IMR-90 (cell line): ENCODE measurements around the gene IVL. TPM values are rescaled to one million over a fixed set of nuclear protein-coding genes. Genes with fewer than 3 reads are reported as not detected.

Experiments
- ATAC-seq: fragments of 200-7000 bp; cut with Tn5 transposase; 2 replicates; pipeline ENCODE4 v1.9.1; 2020; ENCODE audit warnings: low read depth, mild to moderate bottlenecking, moderate library complexity
- BruUV-seq: library from RNA; stranded (reverse); fragments of 400-500 nt; replicated peaks from 2 replicates; lab custom pipeline; 2021; lab: Mats Ljungman, UMichigan
- CTCF ChIA-PET: fragments of 300-600 bp; formaldehyde crosslinking; extraction: SDS; loops from one replicate; lab custom pipeline; 2021; ENCODE audit warnings: antibody characterized with exemption; lab: Yijun Ruan, JAX
- POLR2A ChIA-PET: fragments of 300-600 bp; sonication (Branson Sonifier 250); formaldehyde crosslinking; loops from one replicate; lab custom pipeline; 2022; ENCODE audit warnings: antibody characterized with exemption; ENCODE audit not compliant: unreplicated experiment; lab: Charles Lee
- DNase-seq: peaks from one replicate; pipeline ENCODE4 v3.0.0; 2013
- H2AFZ ChIP-seq: replicated peaks from 2 replicates; pipeline ENCODE3; 2013; ENCODE audit warnings: low read length, mild to moderate bottlenecking; ENCODE audit not compliant: poor library complexity
- H2AK5ac ChIP-seq: 2 replicates; pipeline ENCODE4 v1.6.1; 2013; ENCODE audit warnings: low read depth, low read length, inconsistent platforms
- H2AK9ac ChIP-seq: replicated peaks from 2 replicates; pipeline ENCODE3; 2013; ENCODE audit warnings: mild to moderate bottlenecking, low read depth, low read length, moderate library complexity; ENCODE audit not compliant: poor library complexity
- H2BK120ac ChIP-seq: 2 replicates; pipeline ENCODE4 v1.6.1; 2013; ENCODE audit warnings: low read depth, low read length, inconsistent platforms
- H2BK15ac ChIP-seq: 3 replicates; pipeline ENCODE4 v1.6.1; 2013; ENCODE audit warnings: low read depth, low read length, inconsistent platforms
- H2BK20ac ChIP-seq: 2 replicates; pipeline ENCODE4 v1.6.1; 2013; ENCODE audit warnings: low read depth, mild to moderate bottlenecking, inconsistent platforms, low read length, moderate library complexity
- H2BK5ac ChIP-seq: 2 replicates; pipeline ENCODE4 v1.6.1; 2013; ENCODE audit warnings: mild to moderate bottlenecking, low read depth, low read length, inconsistent platforms; ENCODE audit not compliant: poor library complexity, severe bottlenecking
- H3K14ac ChIP-seq: replicated peaks from 2 replicates; pipeline ENCODE4 v1.6.1; 2013; ENCODE audit warnings: low read depth, low read length, inconsistent platforms
- H3K18ac ChIP-seq: 2 replicates; pipeline ENCODE4 v1.6.1; 2013; ENCODE audit warnings: low read depth, low read length, control low read depth
- H3K23ac ChIP-seq: 2 replicates; pipeline ENCODE4 v1.6.1; 2013; ENCODE audit warnings: low read depth, low read length, inconsistent platforms
- H3K27ac ChIP-seq: 2 replicates; pipeline ENCODE4 v1.5.1; 2013; ENCODE audit warnings: mild to moderate bottlenecking, control low read depth, low read length; ENCODE audit not compliant: insufficient read depth
- H3K27me3 ChIP-seq: 2 replicates; pipeline ENCODE4 v1.6.1; 2013; ENCODE audit warnings: low read length; ENCODE audit not compliant: control insufficient read depth, insufficient read depth
- H3K36me3 ChIP-seq: 2 replicates; pipeline ENCODE4 v1.6.1; 2013; ENCODE audit warnings: low read length, mixed read lengths; ENCODE audit not compliant: control insufficient read depth, insufficient read depth
- H3K4ac ChIP-seq: 2 replicates; pipeline ENCODE4 v1.6.1; 2013; ENCODE audit warnings: low read depth, low read length, inconsistent platforms
- H3K4me1 ChIP-seq: 2 replicates; pipeline ENCODE4 v1.6.1; 2013; ENCODE audit warnings: low read length, mixed read lengths; ENCODE audit not compliant: control insufficient read depth, insufficient read depth
- H3K4me2 ChIP-seq: 2 replicates; pipeline ENCODE4 v1.6.1; 2013; ENCODE audit warnings: low read depth, mild to moderate bottlenecking, control low read depth, low read length, moderate library complexity
- H3K4me3 ChIP-seq: 2 replicates; pipeline ENCODE4 v1.5.1; 2013; ENCODE audit warnings: low read depth, mild to moderate bottlenecking, control low read depth, low read length, moderate library complexity; ENCODE audit not compliant: insufficient read depth
- H3K56ac ChIP-seq: 2 replicates; pipeline ENCODE4 v1.6.1; 2013; ENCODE audit warnings: low read length, inconsistent platforms; ENCODE audit not compliant: insufficient read depth; ENCODE audit errors: extremely low read depth
- H3K79me1 ChIP-seq, 2 experiments: 2 replicates each; pipeline ENCODE4 v1.6.1; 2013; ENCODE audit warnings: low read length in 2 of 2, inconsistent platforms in 1 of 2, low read depth in 1 of 2
- H3K9ac ChIP-seq: 2 replicates; pipeline ENCODE4 v1.6.1; 2013; ENCODE audit warnings: low read depth, low read length, control low read depth
- H3K9me1 ChIP-seq: 2 replicates; pipeline ENCODE4 v1.6.1; 2013; ENCODE audit warnings: low read length, inconsistent platforms; ENCODE audit not compliant: insufficient read depth
- H3K9me3 ChIP-seq: 2 replicates; pipeline ENCODE4 v1.6.1; 2013; ENCODE audit warnings: low read length; ENCODE audit not compliant: control insufficient read depth, insufficient read depth
- H4K20me1 ChIP-seq: 2 replicates; pipeline ENCODE4 v1.6.1; 2013; ENCODE audit warnings: low read length, inconsistent platforms; ENCODE audit not compliant: insufficient read depth
- H4K5ac ChIP-seq: 2 replicates; pipeline ENCODE4 v1.6.1; 2013; ENCODE audit warnings: mild to moderate bottlenecking, low read depth, low read length, control low read depth
- H4K8ac ChIP-seq, 2 experiments: 2 replicates each; pipeline ENCODE4 v1.6.1; 2013; ENCODE audit warnings: low read depth in 2 of 2, low read length in 2 of 2, control low read depth in 1 of 2, inconsistent platforms in 1 of 2
- H4K91ac ChIP-seq: 2 replicates; pipeline ENCODE4 v1.6.1; 2013; ENCODE audit warnings: low read depth, low read length, inconsistent platforms; ENCODE audit not compliant: insufficient read depth
- CEBPB ChIP-seq: IDR thresholded peaks from 2 replicates; pipeline ENCODE4 v1.6.1; 2012; ENCODE audit warnings: low read depth, low read length, improper control_type of control experiment
- MAFK ChIP-seq: IDR thresholded peaks from 2 replicates; pipeline ENCODE4 v1.6.1; 2012; ENCODE audit warnings: low read depth, low read length, improper control_type of control experiment
- USF2 ChIP-seq: fragments of 150-350 bp; IDR thresholded peaks from 2 replicates; pipeline ENCODE4 v1.6.1; 2017; ENCODE audit warnings: mild to moderate bottlenecking, antibody characterized with exemption, low read length, low read depth
- dilution Hi-C: fragments of 300-500 bp; cut with HindIII; formaldehyde crosslinking; loops from one replicate; pipeline ENCODE4 v1.14.3; 2018; ENCODE audit warnings: low sequenced_read_pairs; ENCODE audit not compliant: unreplicated experiment
- in situ Hi-C: fragments of 300-500 bp; cut with MboI; formaldehyde crosslinking; loops from 3 replicates; pipeline ENCODE4 v1.14.3; 2019; ENCODE audit warnings: low sequenced_read_pairs, inconsistent platforms, mixed read lengths
- intact Hi-C: fragments of 100-400 bp; cut with micrococcal nuclease; formaldehyde crosslinking; loops from 2 replicates; pipeline ENCODE4 v1.10.0; 2022
- polyA plus RNA-seq, 3 experiments: library from polyadenylated mRNA; depleted of rRNA; stranded (reverse); fragments of >200 nt; gene quantifications; 2 replicates each; pipeline ENCODE4 v1.2.3, GENCODE V29; 2012; ENCODE audit warnings: low replicate concordance in 1 of 3
- total RNA-seq: library from RNA; depleted of rRNA; stranded (reverse); fragments of >200 nt; gene quantifications from 2 replicates; pipeline ENCODE4 v1.2.3, GENCODE V29; 2012

Gene IVL
- total and polyA plus RNA-seq, 2 of the 4 experiments (the other 2 are of a cell fraction): not detected

- peak; percentile 59 for ATAC-seq
- Histone ChIP-seq H3K23ac (no peak overlapping the region), H3K4me1 (no peaks in the 10 kb centered on the region), H2AFZ (no peak overlapping the region), H3K27ac (no peak overlapping the region), H3K4ac (no peak overlapping the region), H2BK15ac (no peak overlapping the region), H4K91ac (no peak overlapping the region), H3K79me1 (no peaks in the 10 kb centered on the region), H3K18ac (no peak overlapping the region), H3K56ac (no peak overlapping the region), H3K14ac (no peak overlapping the region), H3K27me3 (no peaks in the 10 kb centered on the region), H2BK120ac (no peak overlapping the region), H3K9me1 (no peaks in the 10 kb centered on the region), H3K9ac (no peak overlapping the region), H2BK20ac (no peak overlapping the region), H2AK5ac (no peak overlapping the region), H4K20me1 (no peaks in the 10 kb centered on the region), H4K8ac (no peak overlapping the region), H4K5ac (no peak overlapping the region), H3K4me2 (no peak overlapping the region), H3K36me3 (no peaks in the 10 kb centered on the region), H3K4me3 (no peak overlapping the region), H3K9me3 (no peaks in the 10 kb centered on the region), H2AK9ac (no peak overlapping the region), H2BK5ac (no peak overlapping the region)
- intact Hi-C loops (no loop called here), in situ Hi-C loops (loop anchor here (5.0 kb wide), 1 partner anchor 354 kb away; no protein-coding TSS in a partner anchor), dilution Hi-C loops (no loop called here)
- DNase-seq: peak; percentile 8
- no TSS peak for BruUV-seq
- TF ChIP-seq USF2 (no peak), CEBPB (no peak), MAFK (peak; percentile 34; the same call in 1 of the 2 replicates)
- CTCF ChIA-PET: no interaction called here
- POLR2A ChIA-PET: no interaction called here
Measured at GRCh38 chr1:152873495-152873894, 34.9 kb upstream of the IVL start.
